ENCODE measurements around the gene SULT1C2.

DNA sequence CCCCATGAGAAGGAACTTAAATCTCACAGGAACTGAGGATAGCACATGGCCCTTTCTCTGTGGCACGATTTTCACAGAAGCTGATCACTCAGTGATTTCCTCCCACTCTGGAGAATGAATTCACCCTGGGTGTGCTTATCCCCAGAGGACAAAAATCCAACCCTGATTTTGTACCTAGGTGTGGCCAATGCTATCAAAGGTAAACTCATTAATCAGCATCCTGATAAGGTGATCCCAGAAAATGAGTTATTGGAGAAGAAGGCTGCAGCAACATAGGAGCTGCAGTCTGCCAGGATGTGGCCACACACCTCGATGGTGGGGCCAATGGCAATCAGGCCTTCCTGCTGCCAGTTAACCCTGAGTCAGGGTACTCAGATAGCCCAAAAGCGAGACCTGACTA, 8.2 kb upstream of the SULT1C2 start:
- TF ChIP-seq, protein P1, sequence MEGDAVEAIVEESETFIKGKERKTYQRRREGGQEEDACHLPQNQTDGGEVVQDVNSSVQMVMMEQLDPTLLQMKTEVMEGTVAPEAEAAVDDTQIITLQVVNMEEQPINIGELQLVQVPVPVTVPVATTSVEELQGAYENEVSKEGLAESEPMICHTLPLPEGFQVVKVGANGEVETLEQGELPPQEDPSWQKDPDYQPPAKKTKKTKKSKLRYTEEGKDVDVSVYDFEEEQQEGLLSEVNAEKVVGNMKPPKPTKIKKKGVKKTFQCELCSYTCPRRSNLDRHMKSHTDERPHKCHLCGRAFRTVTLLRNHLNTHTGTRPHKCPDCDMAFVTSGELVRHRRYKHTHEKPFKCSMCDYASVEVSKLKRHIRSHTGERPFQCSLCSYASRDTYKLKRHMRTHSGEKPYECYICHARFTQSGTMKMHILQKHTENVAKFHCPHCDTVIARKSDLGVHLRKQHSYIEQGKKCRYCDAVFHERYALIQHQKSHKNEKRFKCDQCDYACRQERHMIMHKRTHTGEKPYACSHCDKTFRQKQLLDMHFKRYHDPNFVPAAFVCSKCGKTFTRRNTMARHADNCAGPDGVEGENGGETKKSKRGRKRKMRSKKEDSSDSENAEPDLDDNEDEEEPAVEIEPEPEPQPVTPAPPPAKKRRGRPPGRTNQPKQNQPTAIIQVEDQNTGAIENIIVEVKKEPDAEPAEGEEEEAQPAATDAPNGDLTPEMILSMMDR (IDR thresholded peaks at IDR 0.05; ENCODE audit: insufficient read depth, low read length), result no peak
- TF ChIP-seq POLR2AphosphoS5 (IDR thresholded peaks at IDR 0.05; ENCODE audit: low read depth) (no peak), SPI1 (IDR thresholded peaks at IDR 0.05; ENCODE audit: borderline replicate concordance, low read depth) (no peak), REST (IDR thresholded peaks at IDR 0.05; ENCODE audit: insufficient replicate concordance, low read depth) (no peak), GABPA (IDR thresholded peaks at IDR 0.05; ENCODE audit: low read depth) (no peak)

Data from HL-60 (cell line).